Peyer's patch (tissue), 4 donors: ENCODE measurements around the gene FBXW5.

ENCODE experiments used
- CTCF ChIP-seq, 6 experiments: fragments of 450-650 bp in 4 of 6; fragments of 200-600 bp in 2 of 6; sonication (generic) in 1 of 6; IDR thresholded peaks; one replicate each; pipeline ENCODE4 v1.5.1; 2017 to 2019; ENCODE audit warnings: antibody characterized with exemption in 6 of 6, mild to moderate bottlenecking in 3 of 6, moderate library complexity in 1 of 6
- POLR2A ChIP-seq, 2 donors: fragments of 450-650 bp; IDR thresholded peaks; one replicate each; pipeline ENCODE4 v1.5.1; 2017; ENCODE audit warnings: antibody characterized with exemption in 2 of 2, mild to moderate bottlenecking in 2 of 2, moderate library complexity in 2 of 2

DNA sequence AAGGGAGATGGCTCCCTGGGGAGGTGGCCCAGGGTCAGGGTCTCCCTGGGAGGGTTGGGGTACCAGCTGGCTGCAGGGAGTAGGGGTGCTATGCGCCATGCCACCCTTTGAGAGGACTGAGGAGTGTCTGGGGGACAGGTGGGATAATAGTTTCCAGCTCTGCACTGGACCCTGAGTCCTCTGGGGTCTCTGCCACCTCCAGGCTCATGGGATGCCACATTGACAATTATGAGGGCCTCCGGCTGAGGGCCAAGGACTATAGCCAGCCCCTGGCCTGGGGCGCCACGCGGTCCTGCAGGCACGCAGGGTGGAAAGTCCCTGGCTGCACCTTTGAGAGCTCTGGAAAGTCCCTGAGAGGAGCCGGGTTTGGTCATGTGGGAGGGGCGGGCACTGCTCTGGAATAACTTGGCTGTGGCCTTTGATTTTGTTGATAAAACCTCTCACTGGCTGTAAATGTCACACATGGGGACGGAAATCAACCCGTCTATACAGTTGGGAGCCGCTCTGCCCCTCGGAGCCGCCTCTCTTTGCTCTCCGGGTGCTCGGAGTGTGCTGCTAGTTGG, 42.2 kb downstream of the FBXW5 start:
- TF ChIP-seq CTCF (IDR thresholded peaks at IDR 0.05) (peak in 1 of 6 experiments; percentile 2), POLR2A (IDR thresholded peaks at IDR 0.05) (peak; percentile 61 to 88)
